HepG2 (cell line): Measurements from ENCODE around the gene OXLD1. TPM values are rescaled to one million over a fixed set of nuclear protein-coding genes. Genes with fewer than 3 reads are reported as not detected.

Experiments
- AGO1 ChIP-seq: fragments of 200-400 bp; formaldehyde crosslinking; IDR thresholded peaks from 2 replicates; pipeline ENCODE4 v1.6.1; 2017; ENCODE audit warnings: mild to moderate bottlenecking, low read depth, low read length, moderate library complexity; ENCODE audit not compliant: poor library complexity, severe bottlenecking
- AGO2 ChIP-seq: fragments of 200-400 bp; formaldehyde crosslinking; optimal IDR thresholded peaks from 2 replicates; pipeline ENCODE3; 2017; ENCODE audit warnings: mild to moderate bottlenecking, low read depth, low read length, moderate library complexity
- ARHGAP35 ChIP-seq: sonication (generic); formaldehyde crosslinking; IDR thresholded peaks from 2 replicates; pipeline ENCODE4 v1.9.0; 2022; ENCODE audit warnings: mild to moderate bottlenecking, inconsistent platforms, moderate library complexity, missing genetic modification reagents, borderline replicate concordance
- BORCS8-MEF2B ChIP-seq: sonication (generic); formaldehyde crosslinking; IDR thresholded peaks from 2 replicates; pipeline ENCODE4 v1.8.0; 2022; ENCODE audit warnings: mild to moderate bottlenecking, missing genetic modification reagents
- CREB1 ChIP-seq, 2 experiments: fragments of 450-650 bp in 1 of 2; IDR thresholded peaks; 2 replicates each; pipeline ENCODE4 v1.6.1; 2016 to 2017; ENCODE audit warnings: control low read depth in 1 of 2, mild to moderate bottlenecking in 1 of 2, missing compliant biosample characterization in 1 of 2, missing genetic modification characterization in 1 of 2
- DR1 ChIP-seq: sonication (generic); formaldehyde crosslinking; IDR thresholded peaks from 2 replicates; pipeline ENCODE4 v1.8.0; 2021; ENCODE audit warnings: mild to moderate bottlenecking, missing genetic modification reagents, inconsistent platforms
- HNRNPL ChIP-seq: fragments of 200-400 bp; formaldehyde crosslinking; IDR thresholded peaks from 2 replicates; pipeline ENCODE4 v1.6.1; 2017; ENCODE audit warnings: mild to moderate bottlenecking, low read depth, low read length
- HOXD1 ChIP-seq: sonication (generic); formaldehyde crosslinking; IDR thresholded peaks from 2 replicates; pipeline ENCODE4 v1.5.0; 2020; ENCODE audit warnings: missing genetic modification reagents
- IKZF1 ChIP-seq: fragments of 450-650 bp; IDR thresholded peaks from 2 replicates; pipeline ENCODE4 v1.7.1; 2016
- KMT2B ChIP-seq: IDR thresholded peaks from 2 replicates; pipeline ENCODE4 v1.6.1; 2016; ENCODE audit warnings: missing genetic modification reagents, missing compliant biosample characterization
- RBFOX2 ChIP-seq: fragments of 200-400 bp; formaldehyde crosslinking; IDR thresholded peaks from 2 replicates; pipeline ENCODE4 v1.6.1; 2017; ENCODE audit warnings: low read depth, mild to moderate bottlenecking, low read length
- U2AF1 ChIP-seq: fragments of 200-400 bp; formaldehyde crosslinking; optimal IDR thresholded peaks from 2 replicates; pipeline ENCODE3; 2017; ENCODE audit warnings: mild to moderate bottlenecking, low read depth, low read length
- ZNF407 ChIP-seq: sonication (generic); formaldehyde crosslinking; IDR thresholded peaks from one replicate; pipeline ENCODE4 v1.5.1; 2020; ENCODE audit warnings: mild to moderate bottlenecking, missing genetic modification reagents; ENCODE audit errors: not compliant biosample characterization
- ZNF572 ChIP-seq: sonication (generic); formaldehyde crosslinking; IDR thresholded peaks from 2 replicates; pipeline ENCODE4 v1.5.1; 2020; ENCODE audit warnings: mild to moderate bottlenecking, missing genetic modification reagents
- ZNF607 ChIP-seq: sonication (generic); formaldehyde crosslinking; IDR thresholded peaks from 2 replicates; pipeline ENCODE4 v1.5.1; 2020; ENCODE audit warnings: missing genetic modification reagents, mild to moderate bottlenecking, borderline replicate concordance
- ZNF777 ChIP-seq: sonication (generic); formaldehyde crosslinking; IDR thresholded peaks from 2 replicates; pipeline ENCODE4 v1.4.0; 2020; ENCODE audit warnings: missing genetic modification reagents
- ZNF891 ChIP-seq: sonication (generic); formaldehyde crosslinking; IDR thresholded peaks from 2 replicates; pipeline ENCODE4 v1.5.0; 2020; ENCODE audit warnings: mild to moderate bottlenecking, missing genetic modification reagents
- polyA plus RNA-seq, 8 experiments: library from polyadenylated mRNA; depleted of rRNA in 3 of 8; stranded (reverse) in 7 of 8; unstranded in 1 of 8; fragments of >200 nt; fragmentation: Illumina TruSeq in 4 of 8; extraction: Trizol in 4 of 8; gene quantifications; 2 replicates each; pipeline versions ENCODE4 v1.2.1 to v1.2.3, GENCODE V29; 2011 to 2016; ENCODE audit warnings: low read depth in 4 of 8, missing spikeins in 1 of 8, mixed read lengths in 1 of 8; ENCODE audit not compliant: insufficient read depth in 1 of 8
- total RNA-seq, 5 experiments: library from RNA; depleted of rRNA; stranded (reverse); fragments of >200 nt; fragmentation: Illumina TruSeq; extraction: Trizol; gene quantifications; 2 replicates each; pipeline ENCODE4 v1.2.3, GENCODE V29; 2016; ENCODE audit warnings: low read depth in 1 of 5
- TF ChIP-seq, protein P1 (sequence below): IDR thresholded peaks from 2 replicates; pipeline ENCODE4 v1.6.1; 2012; ENCODE audit warnings: inconsistent platforms
- TF ChIP-seq, protein P2 (sequence below): conservative IDR thresholded peaks from 2 replicates; pipeline ENCODE4 v1.6.1; 2018; ENCODE audit warnings: missing genetic modification reagents

The OXLD1 gene
- total and polyA plus RNA-seq, 2 of the 13 experiments (the other 11 are each of a cell fraction or from before 2014, with no cell fraction given) = 27.1 to 37.5 TPM

DNA sequence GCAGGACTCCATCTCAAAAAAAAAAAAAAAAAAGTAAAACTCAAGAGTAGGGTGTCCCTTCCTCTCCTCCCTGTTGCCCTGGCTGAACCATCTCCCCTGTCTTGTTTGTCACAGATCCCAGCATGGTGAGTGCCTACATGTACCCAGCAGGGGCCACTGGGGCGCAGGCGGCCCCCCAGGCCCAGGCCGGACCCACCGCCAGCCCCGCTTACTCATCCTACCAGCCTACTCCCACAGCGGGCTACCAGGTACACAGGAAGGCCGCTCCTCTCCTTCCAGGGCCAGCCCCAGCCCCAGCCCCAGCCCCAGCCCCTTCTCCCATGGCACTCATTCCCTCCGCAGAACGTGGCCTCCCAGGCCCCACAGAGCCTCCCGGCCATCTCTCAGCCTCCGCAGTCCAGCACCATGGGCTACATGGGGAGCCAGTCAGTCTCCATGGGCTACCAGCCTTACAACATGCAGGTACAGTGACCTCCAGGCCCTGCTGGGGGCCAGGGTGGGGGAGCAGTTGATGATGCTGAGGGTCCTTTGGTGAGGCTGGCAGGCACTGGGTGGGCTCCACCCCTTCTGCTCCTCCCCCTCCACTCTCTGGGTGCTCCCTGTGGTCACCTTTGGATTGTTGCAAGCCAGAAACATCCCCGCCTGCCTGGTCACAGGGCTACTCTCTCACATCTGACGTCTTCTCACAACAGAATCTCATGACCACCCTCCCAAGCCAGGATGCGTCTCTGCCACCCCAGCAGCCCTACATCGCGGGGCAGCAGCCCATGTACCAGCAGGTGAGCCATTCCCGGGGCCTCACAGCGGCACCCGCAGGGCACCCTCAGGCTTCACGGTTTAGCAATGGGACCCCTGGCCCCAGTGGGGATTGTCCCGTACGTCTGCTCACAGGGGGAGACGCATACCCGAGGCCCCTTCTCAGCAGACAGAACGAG, 34.2 kb upstream of the OXLD1 start (continued):
- TF ChIP-seq HOXD1 (CRISPR knock-in tag) = peak; percentile 45; the same call in 1 of the 2 replicates
- no peak for TF ChIP-seq ZNF572 (CRISPR knock-in tag)
- peak; percentile 23 for TF ChIP-seq U2AF1
- TF ChIP-seq, protein P1, sequence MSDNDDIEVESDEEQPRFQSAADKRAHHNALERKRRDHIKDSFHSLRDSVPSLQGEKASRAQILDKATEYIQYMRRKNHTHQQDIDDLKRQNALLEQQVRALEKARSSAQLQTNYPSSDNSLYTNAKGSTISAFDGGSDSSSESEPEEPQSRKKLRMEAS = peak; percentile 28; the same call in 1 of the 2 replicates
- 0 out of 2 replicates have a peak, but pooled peaks have one; percentile 6 for TF ChIP-seq ZNF777 (CRISPR knock-in tag)
- no peak for TF ChIP-seq ZNF407 (CRISPR knock-in tag)
- peak; percentile 84 for TF ChIP-seq AGO1
- TF ChIP-seq IKZF1 = no peak
- 0 out of 2 replicates have a peak, but pooled peaks have one; percentile 18 for TF ChIP-seq BORCS8-MEF2B (CRISPR knock-in tag)
- TF ChIP-seq CREB1 (IDR thresholded peaks at IDR 0.05) = no peak
- no peak for TF ChIP-seq CREB1 (CRISPR knock-in tag; IDR thresholded peaks at IDR 0.05)
- TF ChIP-seq KMT2B (CRISPR knock-in tag) = no peak
- TF ChIP-seq RBFOX2 = 0 out of 2 replicates have a peak, but pooled peaks have one; percentile 62
- TF ChIP-seq HNRNPL = peak; percentile 63; the same call in 1 of the 2 replicates
- 0 out of 2 replicates have a peak, but pooled peaks have one; percentile 5 for TF ChIP-seq ZNF607 (CRISPR knock-in tag)
- 0 out of 2 replicates have a peak, but pooled peaks have one; percentile 1 for TF ChIP-seq DR1 (CRISPR knock-in tag)
- peak; percentile 85 for TF ChIP-seq AGO2
- TF ChIP-seq ZNF891 (CRISPR knock-in tag) = peak; percentile 39; the same call in 1 of the 2 replicates
- 0 out of 2 replicates have a peak, but pooled peaks have one; percentile 58 for TF ChIP-seq ARHGAP35 (CRISPR knock-in tag)
- TF ChIP-seq, protein P2, sequence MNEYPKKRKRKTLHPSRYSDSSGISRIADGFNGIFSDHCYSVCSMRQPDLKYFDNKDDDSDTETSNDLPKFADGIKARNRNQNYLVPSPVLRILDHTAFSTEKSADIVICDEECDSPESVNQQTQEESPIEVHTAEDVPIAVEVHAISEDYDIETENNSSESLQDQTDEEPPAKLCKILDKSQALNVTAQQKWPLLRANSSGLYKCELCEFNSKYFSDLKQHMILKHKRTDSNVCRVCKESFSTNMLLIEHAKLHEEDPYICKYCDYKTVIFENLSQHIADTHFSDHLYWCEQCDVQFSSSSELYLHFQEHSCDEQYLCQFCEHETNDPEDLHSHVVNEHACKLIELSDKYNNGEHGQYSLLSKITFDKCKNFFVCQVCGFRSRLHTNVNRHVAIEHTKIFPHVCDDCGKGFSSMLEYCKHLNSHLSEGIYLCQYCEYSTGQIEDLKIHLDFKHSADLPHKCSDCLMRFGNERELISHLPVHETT (CRISPR knock-in tag) = 0 out of 2 replicates have a peak, but pooled peaks have one; percentile 3
